ENCODE measurements around the gene LIMD2. TPM values are rescaled to one million over a fixed set of nuclear protein-coding genes. Genes with fewer than 3 reads are reported as not detected.
A peak's percentile ranks its signal among the peaks of the same experiment; 100 is the strongest.

LIMD2 gene
- total and polyA plus RNA-seq, 12 donors: 1.8 to 30.6 (median 3.7) TPM

- no peak for TF ChIP-seq CTCF (IDR thresholded peaks at IDR 0.05)
- Histone ChIP-seq H3K4me1 (peaks cover 0 to 7% (median 0%) of the 10 kb centered on the region in 9 donors), H3K27ac (no peak overlapping the region), H3K9me3 (no peaks in the 10 kb centered on the region), H3K4me3 (no peak overlapping the region), H3K36me3 (peaks cover 0 to 56% (median 18%) of the 10 kb centered on the region in 9 donors), H3K27me3 (no peaks in the 10 kb centered on the region)
- ATAC-seq (no peak), DNase-seq (no peak)
- WGBS, 2 donors: 74 to 76% methylated on average over 3 of the region's 3 CpGs
- intact Hi-C loops (cut with DNase I): no loop called here
Measured at GRCh38 chr17:63716426-63716825, 16.5 kb upstream of the LIMD2 start.

GRCh38 chr17:63714550-63715277 lies 14.8 kb upstream of the LIMD2 start:
- H3K27ac ChIP-seq: no peak overlapping the region
- peaks cover 0 to 73% (median 30%) of the 10 kb centered on the region in 9 donors for H3K36me3 ChIP-seq
- ATAC-seq: peak; percentile 55 to 96 (median 85)
- no peaks in the 10 kb centered on the region for H3K27me3 ChIP-seq
- H3K9me3 ChIP-seq: no peaks in the 10 kb centered on the region
- no peak for DNase-seq
- TF ChIP-seq CTCF (IDR thresholded peaks at IDR 0.05): no peak
- peaks cover 0 to 7% (median 0%) of the 10 kb centered on the region in 9 donors for H3K4me1 ChIP-seq
- intact Hi-C loops (cut with DNase I): no loop called here
- WGBS, 2 donors: 74 to 75% methylated on average over 10 of the region's 10 CpGs
- no peak overlapping the region for H3K4me3 ChIP-seq

- no peaks in the 10 kb centered on the region for H3K9me3 ChIP-seq
- H3K4me3 ChIP-seq: no peak overlapping the region
- H3K36me3 ChIP-seq: peaks cover 0 to 100% (median 59%) of the 10 kb centered on the region in 9 donors
- DNase-seq: no peak
- intact Hi-C loops (cut with DNase I): no loop called here
- 93 to 94% methylated on average over 6 of the region's 6 CpGs for WGBS, 2 donors
- H3K4me1 ChIP-seq: peaks cover 0 to 17% (median 0%) of the 10 kb centered on the region in 9 donors
- no peak overlapping the region for H3K27ac ChIP-seq
- no peak for ATAC-seq
- no peaks in the 10 kb centered on the region for H3K27me3 ChIP-seq
- TF ChIP-seq CTCF (IDR thresholded peaks at IDR 0.05): no peak
Measured at GRCh38 chr17:63709110-63709509, 9.2 kb upstream of the LIMD2 start.

GRCh38 chr17:63707151-63707550 lies 7.2 kb upstream of the LIMD2 start:
- H3K27ac ChIP-seq: peak overlapping the region in 1 of 10 donors; percentile 58
- H3K27me3 ChIP-seq: no peaks in the 10 kb centered on the region
- no peak overlapping the region for H3K4me3 ChIP-seq
- 90 to 93% methylated on average over 11 of the region's 11 CpGs for WGBS, 2 donors
- H3K9me3 ChIP-seq: no peaks in the 10 kb centered on the region
- peaks cover 0 to 98% (median 43%) of the 10 kb centered on the region in 9 donors for H3K36me3 ChIP-seq
- intact Hi-C loops (cut with DNase I): no loop called here
- ATAC-seq: no peak
- no peak for DNase-seq
- no peak for TF ChIP-seq CTCF (IDR thresholded peaks at IDR 0.05)
- H3K4me1 ChIP-seq: peaks cover 0 to 31% (median 0%) of the 10 kb centered on the region in 9 donors
